CD14-positive monocyte (primary cell): ENCODE data around the gene MDK. TPM values are rescaled to one million over a fixed set of nuclear protein-coding genes. Genes with fewer than 3 reads are reported as not detected.
A peak's percentile ranks its signal among the peaks of the same experiment; 100 is the strongest.

ENCODE experiments used
- DNase-seq, 3 donors: peaks; one replicate each; pipeline ENCODE4 v3.0.0-alpha.2; 2011 to 2022
- H2AFZ ChIP-seq: 2 replicates; pipeline ENCODE4 v1.6.0; 2012; ENCODE audit warnings: mild to moderate bottlenecking, low read depth, low read length, inconsistent platforms; ENCODE audit not compliant: insufficient read depth, poor library complexity, severe bottlenecking
- H3K27ac ChIP-seq, 2 donors: 1 replicate in 1 of 2; 2 replicates in 1 of 2; pipeline ENCODE4 v1.5.1; 2012 to 2013; ENCODE audit warnings: low read length in 2 of 2, control low read depth in 1 of 2, inconsistent platforms in 1 of 2, low read depth in 1 of 2, mild to moderate bottlenecking in 1 of 2
- H3K27me3 ChIP-seq, 2 donors: one replicate each; pipeline versions ENCODE4 v1.6.0 to v1.6.1; 2011 to 2013; ENCODE audit warnings: low read length in 2 of 2; ENCODE audit not compliant: control insufficient read depth in 2 of 2, insufficient read depth in 2 of 2
- H3K36me3 ChIP-seq, 2 donors: replicated peaks in 1 of 2; 1 replicate in 1 of 2; 2 replicates in 1 of 2; pipeline versions ENCODE4 v1.5.1 to v1.6.1; 2012 to 2013; ENCODE audit warnings: low read length in 2 of 2, control low read depth in 1 of 2, inconsistent platforms in 1 of 2, mild to moderate bottlenecking in 1 of 2; ENCODE audit not compliant: insufficient read depth in 2 of 2, control insufficient read depth in 1 of 2
- H3K4me1 ChIP-seq, 2 donors: 1 replicate in 1 of 2; 2 replicates in 1 of 2; pipeline versions ENCODE4 v1.5.1 to v1.6.1; 2012 to 2013; ENCODE audit warnings: low read length in 2 of 2, control low read depth in 1 of 2, inconsistent platforms in 1 of 2, mild to moderate bottlenecking in 1 of 2, moderate library complexity in 1 of 2; ENCODE audit not compliant: insufficient read depth in 2 of 2, control insufficient read depth in 1 of 2
- H3K4me2 ChIP-seq: replicated peaks from 2 replicates; pipeline ENCODE3; 2012; ENCODE audit warnings: low read length, moderate library complexity, mild to moderate bottlenecking; ENCODE audit not compliant: poor library complexity, severe bottlenecking; ENCODE audit errors: extremely low read depth
- H3K4me3 ChIP-seq, 3 experiments: fragments of 200-600 bp in 1 of 3; sonication (generic) in 1 of 3; replicated peaks in 1 of 3; 1 replicate in 2 of 3; 2 replicates in 1 of 3; pipeline ENCODE4 v1.5.1; 2011 to 2013; ENCODE audit warnings: low read length in 3 of 3, mild to moderate bottlenecking in 3 of 3, control low read depth in 2 of 3, low read depth in 2 of 3, inconsistent platforms in 1 of 3, moderate library complexity in 1 of 3
- H3K79me2 ChIP-seq: 2 replicates; pipeline ENCODE4 v1.6.0; 2012; ENCODE audit warnings: mild to moderate bottlenecking, control low read depth, inconsistent platforms, low read length, moderate library complexity; ENCODE audit not compliant: insufficient read depth
- H3K9ac ChIP-seq: 2 replicates; pipeline ENCODE4 v1.6.0; 2017; ENCODE audit warnings: low read length, mild to moderate bottlenecking; ENCODE audit not compliant: insufficient read depth, poor library complexity, severe bottlenecking
- H3K9me3 ChIP-seq, 2 donors: replicated peaks in 1 of 2; 1 replicate in 1 of 2; 2 replicates in 1 of 2; pipeline versions ENCODE4 v1.5.1 to v1.6.1; 2012 to 2013; ENCODE audit warnings: low read length in 2 of 2, control low read depth in 1 of 2; ENCODE audit not compliant: control insufficient read depth in 1 of 2, insufficient read depth in 1 of 2
- H4K20me1 ChIP-seq: 2 replicates; pipeline ENCODE4 v1.6.0; 2012; ENCODE audit warnings: mild to moderate bottlenecking, low read length, control low read depth, moderate library complexity; ENCODE audit not compliant: insufficient read depth
- H3K27ac Mint-ChIP-seq, 7 donors: one replicate each; pipeline ENCODE4 v1.8.0; 2020; ENCODE audit warnings: mild to moderate bottlenecking in 7 of 7, mixed read lengths in 7 of 7, moderate library complexity in 6 of 7, inconsistent platforms in 2 of 7
- H3K27me3 Mint-ChIP-seq, 3 donors: one replicate each; pipeline ENCODE4 v1.8.0; 2021 to 2022; ENCODE audit warnings: low read depth in 3 of 3, mild to moderate bottlenecking in 3 of 3, mixed read lengths in 3 of 3, moderate library complexity in 3 of 3, inconsistent platforms in 1 of 3
- H3K36me3 Mint-ChIP-seq, 2 donors: one replicate each; pipeline ENCODE4 v1.8.0; 2020; ENCODE audit warnings: mixed read lengths in 2 of 2, inconsistent platforms in 1 of 2, mild to moderate bottlenecking in 1 of 2
- H3K4me1 Mint-ChIP-seq: one replicate; pipeline ENCODE4 v1.8.0; 2020; ENCODE audit warnings: mild to moderate bottlenecking, mixed read lengths
- H3K4me3 Mint-ChIP-seq, 2 donors: one replicate each; pipeline ENCODE4 v1.8.0; 2020; ENCODE audit warnings: mild to moderate bottlenecking in 2 of 2, mixed read lengths in 2 of 2, moderate library complexity in 1 of 2
- H3K9me3 Mint-ChIP-seq, 7 donors: one replicate each; pipeline ENCODE4 v1.8.0; 2020 to 2022; ENCODE audit warnings: mixed read lengths in 7 of 7, mild to moderate bottlenecking in 6 of 7, moderate library complexity in 6 of 7, inconsistent platforms in 2 of 7
- CTCF ChIP-seq: fragments of 200-600 bp; IDR thresholded peaks from one replicate; pipeline ENCODE4 v1.8.0; 2022; ENCODE audit warnings: antibody characterized with exemption, mild to moderate bottlenecking
- WGBS: methylation state at CpG from one replicate; pipeline ENCODE4 v1.1.5; 2013; ENCODE audit warnings: missing lambda C conversion rate; ENCODE audit not compliant: insufficient coverage; 5-methylcytosine and 5-hydroxymethylcytosine counted together
- intact Hi-C, 2 donors: fragments of 100-400 bp; cut with micrococcal nuclease; formaldehyde crosslinking; loops; one replicate each; pipeline versions ENCODE4 v1.15.0 to v1.15.1; 2023
- polyA plus RNA-seq, 3 donors: library from polyadenylated mRNA; depleted of rRNA in 1 of 3; unstranded in 2 of 3; stranded (reverse) in 1 of 3; fragments of 300-500 nt in 2 of 3; fragments of >200 nt in 1 of 3; fragmentation: Illumina TruSeq in 2 of 3; gene quantifications; 1 replicate in 2 of 3; 2 replicates in 1 of 3; pipeline ENCODE4 v1.2.3, GENCODE V29; 2012 to 2021

The MDK gene
- polyA plus RNA-seq, 3 donors = 2.8 TPM; not detected in 2

DNA sequence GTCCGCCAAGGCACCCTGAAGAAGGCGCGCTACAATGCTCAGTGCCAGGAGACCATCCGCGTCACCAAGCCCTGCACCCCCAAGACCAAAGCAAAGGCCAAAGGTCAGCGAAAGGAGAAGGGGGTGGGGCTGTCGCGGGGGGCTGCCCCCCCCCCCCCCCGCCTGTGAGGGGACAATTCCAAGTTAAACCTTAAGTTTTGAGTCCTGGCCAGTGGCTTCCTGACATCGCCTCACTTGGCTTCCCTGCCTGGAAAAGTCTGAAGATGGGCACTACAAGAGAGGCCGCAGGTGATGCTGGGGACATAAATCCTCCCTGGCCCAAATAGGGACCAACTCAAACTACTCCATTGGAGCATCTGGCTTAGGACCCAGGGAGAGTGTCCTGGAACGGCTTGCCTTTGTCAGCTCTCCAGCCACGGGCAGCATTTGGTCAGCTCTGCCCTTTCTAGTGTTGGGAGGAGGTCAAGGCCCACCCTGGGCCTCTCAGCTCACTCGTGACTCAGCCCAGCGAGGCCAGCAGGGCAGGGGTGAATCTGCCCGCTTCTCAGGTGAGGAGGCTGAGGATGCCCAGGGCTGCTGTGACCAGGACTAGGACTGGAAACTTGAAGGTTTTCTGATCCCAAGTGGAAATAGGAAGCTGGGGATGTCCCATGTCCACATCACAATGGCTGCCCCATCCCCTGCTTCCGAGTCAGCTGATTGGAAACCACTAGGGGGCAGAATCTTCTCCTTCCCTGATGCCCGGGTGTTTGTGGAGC lies 1.4 kb downstream of the MDK start:
- intact Hi-C loops = loop anchor here (10.0 kb wide), 2 partner anchors 152 to 232 kb away; partner anchors contain the start of genes ATG13 (in 1 of the 2) and HARBI1 (in 1 of the 2)
- peaks cover 35 to 75% (median 54%) of the 10 kb centered on the region in 3 donors for H3K27me3 Mint-ChIP-seq
- peak overlapping the region in 1 of 2 donors; percentile 67 for H3K4me3 Mint-ChIP-seq
- Histone ChIP-seq H3K36me3 (peaks cover 8 to 10% of the 10 kb centered on the region in 2 donors), H3K79me2 (no peaks in the 10 kb centered on the region), H3K27ac (no peak overlapping the region), H3K4me2 (peak overlapping the region; percentile 99), H3K4me1 (peaks cover 31 to 49% of the 10 kb centered on the region in 2 donors), H3K27me3 (peaks cover 16 to 37% of the 10 kb centered on the region in 2 donors), H2AFZ (no peak overlapping the region), H3K9ac (no peak overlapping the region), H3K4me3 (peak overlapping the region in 1 of 3 experiments; percentile 62), H4K20me1 (peaks cover 56% of the 10 kb centered on the region), H3K9me3 (peaks cover 0 to 6% of the 10 kb centered on the region in 2 donors)
- H3K27ac Mint-ChIP-seq = no peak overlapping the region
- 95% methylated on average over 5 of the region's 18 CpGs for WGBS
- no peak for DNase-seq
- TF ChIP-seq CTCF = peak; percentile 34
- peaks cover 30% of the 10 kb centered on the region for H3K4me1 Mint-ChIP-seq
- peaks cover 0 to 25% (median under 1%) of the 10 kb centered on the region in 7 donors for H3K9me3 Mint-ChIP-seq
- H3K36me3 Mint-ChIP-seq = peaks cover 5 to 7% of the 10 kb centered on the region in 2 donors

GRCh38 chr11:46383404-46383758 lies 1.9 kb downstream of the MDK start:
- Mint-ChIP-seq H3K4me1 (peaks cover 32% of the 10 kb centered on the region), H3K9me3 (peaks cover 0 to 24% (median 2%) of the 10 kb centered on the region in 7 donors), H3K4me3 (peak overlapping the region; percentile 16 to 67), H3K27ac (peak overlapping the region in 2 of 7 donors; percentile 3 to 23), H3K36me3 (peaks cover 2 to 3% of the 10 kb centered on the region in 2 donors), H3K27me3 (peaks cover 41 to 80% (median 59%) of the 10 kb centered on the region in 3 donors)
- no CpG with 5 or more reads among the region's 7 CpGs for WGBS
- H3K4me3 ChIP-seq = no peak overlapping the region
- H3K9me3 ChIP-seq = peaks cover 0 to 11% of the 10 kb centered on the region in 2 donors
- H2AFZ ChIP-seq = no peak overlapping the region
- DNase-seq = no peak
- H3K4me2 ChIP-seq = no peak overlapping the region
- H3K79me2 ChIP-seq = no peaks in the 10 kb centered on the region
- H3K27ac ChIP-seq = no peak overlapping the region
- peaks cover 21 to 43% of the 10 kb centered on the region in 2 donors for H3K27me3 ChIP-seq
- intact Hi-C loops = loop anchor here (10.0 kb wide), 2 partner anchors 151 to 231 kb away; partner anchors contain the start of genes ATG13 (in 1 of the 2) and HARBI1 (in 1 of the 2)
- H3K36me3 ChIP-seq = peaks cover 3 to 4% of the 10 kb centered on the region in 2 donors
- H3K9ac ChIP-seq = no peak overlapping the region
- H4K20me1 ChIP-seq = peaks cover 56% of the 10 kb centered on the region
- H3K4me1 ChIP-seq = peaks cover 35 to 49% of the 10 kb centered on the region in 2 donors
- TF ChIP-seq CTCF = peak; percentile 17
